GM19397 (cell line): ENCODE measurements around the gene NEUROD6.

Experiments
- ATAC-seq: cut with Tn5 transposase; IDR thresholded peaks from one replicate; pipeline ENCODE4 v1.9.1; 2021; ENCODE audit warnings: mild to moderate bottlenecking, moderate library complexity; ENCODE audit not compliant: unreplicated experiment

The NEUROD6 gene

GRCh38 chr7:31340603-31341002, at the start of gene NEUROD6:
NEUROD6 (minus strand) TSS chr7:31340726; CDS start chr7:31339268, 1,458 bp downstream.
- ATAC-seq: no peak

- ATAC-seq: no peak
These were observed 43.9 kb upstream of the NEUROD6 start for GRCh38 chr7:31384466-31384865.

- no peak for ATAC-seq
These were observed 42.2 kb upstream of the NEUROD6 start for GRCh38 chr7:31382722-31383121.

- ATAC-seq: peak; percentile 75
These were observed 33.1 kb upstream of the NEUROD6 start for GRCh38 chr7:31373337-31374289.

GRCh38 chr7:31372231-31372959, 31.9 kb upstream of the NEUROD6 start:
- ATAC-seq: no peak

- no peak for ATAC-seq
These were observed 31.1 kb upstream of the NEUROD6 start for GRCh38 chr7:31371621-31372020.

GRCh38 chr7:31370609-31371008, 30.1 kb upstream of the NEUROD6 start:
- ATAC-seq: no peak

GRCh38 chr7:31368620-31369019, 28.1 kb upstream of the NEUROD6 start:
- ATAC-seq: no peak

- no peak for ATAC-seq
These were observed 23.0 kb upstream of the NEUROD6 start for GRCh38 chr7:31363496-31363895.

GRCh38 chr7:31363051-31363450, 22.5 kb upstream of the NEUROD6 start:
- ATAC-seq: no peak

GRCh38 chr7:31362401-31362800, 21.9 kb upstream of the NEUROD6 start:
- ATAC-seq: no peak

GRCh38 chr7:31358467-31358866, 17.9 kb upstream of the NEUROD6 start:
- ATAC-seq: no peak

GRCh38 chr7:31345421-31345820, 4.9 kb upstream of the NEUROD6 start:
- ATAC-seq: no peak

- ATAC-seq: no peak
These were observed 3.2 kb upstream of the NEUROD6 start for GRCh38 chr7:31343516-31344305.

GRCh38 chr7:31341141-31341540, 615 bp upstream of the NEUROD6 start:
- no peak for ATAC-seq

- no peak for ATAC-seq
These were observed 475 bp downstream of the NEUROD6 start for GRCh38 chr7:31340051-31340450.

- ATAC-seq: no peak
These were observed 1.8 kb downstream of the NEUROD6 start for GRCh38 chr7:31338706-31339105.

- no peak for ATAC-seq
These were observed 3.4 kb downstream of the NEUROD6 start for GRCh38 chr7:31337002-31337565.

- no peak for ATAC-seq
These were observed 4.1 kb downstream of the NEUROD6 start for GRCh38 chr7:31336202-31337001.

GRCh38 chr7:31335884-31336201, 4.7 kb downstream of the NEUROD6 start:
- no peak for ATAC-seq
